Measurements from ENCODE around the gene NR5A1. TPM values are rescaled to one million over a fixed set of nuclear protein-coding genes. Genes with fewer than 3 reads are reported as not detected.

NR5A1 gene
- total RNA-seq, 1 experiment from 2014 or later: 0.64 TPM

- Histone ChIP-seq H3K27me3 (ENCODE audit: insufficient read depth, low read length) (no peaks in the 10 kb centered on the region), H3K4me3 (replicated peaks in 1 of 2; ENCODE audit: low read depth in 1 of 2, low read length in 2 of 2) (no peak overlapping the region), H3K4me2 (ENCODE audit: low read length) (no peak overlapping the region), H3K9me3 (ENCODE audit: control insufficient read depth in 1 of 2, insufficient read depth in 1 of 2, low read depth in 1 of 2, low read length in 2 of 2) (no peaks in the 10 kb centered on the region), H2AFZ (ENCODE audit: low read depth, low read length, poor library complexity, severe bottlenecking) (no peak overlapping the region), H3K9me2 (ENCODE audit: insufficient read depth) (no peaks in the 10 kb centered on the region), H3K9ac (ENCODE audit: low read length) (no peak overlapping the region), H3K36me3 (ENCODE audit: control insufficient read depth in 1 of 2, insufficient read depth in 2 of 2, low read length in 2 of 2) (no peaks in the 10 kb centered on the region), H3K27ac (ENCODE audit: low read depth, low read length) (no peak overlapping the region), H3K4me1 (ENCODE audit: control insufficient read depth in 1 of 2, insufficient read depth in 2 of 2, low read length in 2 of 2) (no peaks in the 10 kb centered on the region), H4K20me1 (ENCODE audit: insufficient read depth) (no peaks in the 10 kb centered on the region), H3K79me2 (ENCODE audit: insufficient read depth, low read length) (no peaks in the 10 kb centered on the region)
- intact Hi-C loops (cut with micrococcal nuclease): no loop called here
- ChIA-PET RAD21 (ENCODE audit: low non-redundant PET in 1 of 2, low total read pairs in 2 of 2, uncharacterized antibody in 2 of 2, unreplicated experiment in 2 of 2) (no interaction called here), POLR2A (no interaction called here), CTCF (no interaction called here)
- BruUV-seq (replicated peaks): no TSS peak
- TF ChIP-seq SP1 (IDR thresholded peaks at IDR 0.05; ENCODE audit: low read depth) (no peak), EZH2phosphoT487 (IDR thresholded peaks at IDR 0.05; ENCODE audit: borderline replicate concordance) (no peak), POLR2AphosphoS5 (IDR thresholded peaks at IDR 0.05; ENCODE audit: low read depth, low read length) (no peak), ZFX (IDR thresholded peaks at IDR 0.05) (no peak), ZBTB33 (IDR thresholded peaks at IDR 0.05; ENCODE audit: extremely low read depth, insufficient replicate concordance, low read length) (no peak), FOSL1 (IDR thresholded peaks at IDR 0.05; ENCODE audit: low read depth) (no peak), RAD21 (IDR thresholded peaks at IDR 0.05; ENCODE audit: low read depth) (no peak)
- ATAC-seq (no peak), DNase-seq (ENCODE audit: low read depth, low spot score) (no peak)
Observed at GRCh38 chr9:124489222-124489621, 18.0 kb downstream of the NR5A1 start.

GRCh38 chr9:124488641-124489210 lies 18.5 kb downstream of the NR5A1 start:
- no peaks in the 10 kb centered on the region for H4K20me1 ChIP-seq (ENCODE audit: insufficient read depth)
- CTCF ChIA-PET: no interaction called here
- POLR2A ChIA-PET: no interaction called here
- ATAC-seq: 0 out of 2 replicates have a peak, but pooled peaks have one; percentile 10
- no TSS peak for BruUV-seq (replicated peaks)
- H3K4me1 ChIP-seq (ENCODE audit: control insufficient read depth in 1 of 2, insufficient read depth in 2 of 2, low read length in 2 of 2): no peaks in the 10 kb centered on the region
- H3K27ac ChIP-seq (ENCODE audit: low read depth, low read length): no peak overlapping the region
- no peak for DNase-seq (ENCODE audit: low read depth, low spot score)
- H3K4me2 ChIP-seq (ENCODE audit: low read length): no peak overlapping the region
- RAD21 ChIA-PET (ENCODE audit: low non-redundant PET in 1 of 2, low total read pairs in 2 of 2, uncharacterized antibody in 2 of 2, unreplicated experiment in 2 of 2): no interaction called here
- TF ChIP-seq EZH2phosphoT487 (IDR thresholded peaks at IDR 0.05; ENCODE audit: borderline replicate concordance): no peak
- H3K79me2 ChIP-seq (ENCODE audit: insufficient read depth, low read length): no peaks in the 10 kb centered on the region
- H3K9me3 ChIP-seq (ENCODE audit: control insufficient read depth in 1 of 2, insufficient read depth in 1 of 2, low read depth in 1 of 2, low read length in 2 of 2): no peaks in the 10 kb centered on the region
- intact Hi-C loops (cut with micrococcal nuclease): no loop called here
- no peaks in the 10 kb centered on the region for H3K9me2 ChIP-seq (ENCODE audit: insufficient read depth)
- H3K9ac ChIP-seq (ENCODE audit: low read length): no peak overlapping the region
- no peak overlapping the region for H2AFZ ChIP-seq (ENCODE audit: low read depth, low read length, poor library complexity, severe bottlenecking)
- no peak overlapping the region for H3K4me3 ChIP-seq (replicated peaks in 1 of 2; ENCODE audit: low read depth in 1 of 2, low read length in 2 of 2)
- no peaks in the 10 kb centered on the region for H3K36me3 ChIP-seq (ENCODE audit: control insufficient read depth in 1 of 2, insufficient read depth in 2 of 2, low read length in 2 of 2)
- H3K27me3 ChIP-seq (ENCODE audit: insufficient read depth, low read length): no peaks in the 10 kb centered on the region

Data from HCT116 (cell line).